GM12891 (cell line): ENCODE results near the gene ZFPM1.

Source experiments
- POLR2A ChIP-seq: IDR thresholded peaks from 2 replicates; pipeline ENCODE4 v1.6.1; 2011; ENCODE audit warnings: low read depth, low read length, control low read depth
- POLR2AphosphoS5 ChIP-seq: IDR thresholded peaks from 2 replicates; pipeline ENCODE4 v1.6.1; 2011; ENCODE audit warnings: low read depth, low read length, control low read depth
- POU2F2 ChIP-seq: IDR thresholded peaks from 2 replicates; pipeline ENCODE4 v1.6.1; 2011; ENCODE audit warnings: low read depth, mild to moderate bottlenecking, control low read depth, low read length, moderate library complexity
- SPI1 ChIP-seq: IDR thresholded peaks from 2 replicates; pipeline ENCODE4 v1.6.1; 2011; ENCODE audit warnings: low read depth, low read length, control low read depth
- TAF1 ChIP-seq: IDR thresholded peaks from 2 replicates; pipeline ENCODE4 v1.6.1; 2011; ENCODE audit warnings: low read depth, low read length, control low read depth

DNA sequence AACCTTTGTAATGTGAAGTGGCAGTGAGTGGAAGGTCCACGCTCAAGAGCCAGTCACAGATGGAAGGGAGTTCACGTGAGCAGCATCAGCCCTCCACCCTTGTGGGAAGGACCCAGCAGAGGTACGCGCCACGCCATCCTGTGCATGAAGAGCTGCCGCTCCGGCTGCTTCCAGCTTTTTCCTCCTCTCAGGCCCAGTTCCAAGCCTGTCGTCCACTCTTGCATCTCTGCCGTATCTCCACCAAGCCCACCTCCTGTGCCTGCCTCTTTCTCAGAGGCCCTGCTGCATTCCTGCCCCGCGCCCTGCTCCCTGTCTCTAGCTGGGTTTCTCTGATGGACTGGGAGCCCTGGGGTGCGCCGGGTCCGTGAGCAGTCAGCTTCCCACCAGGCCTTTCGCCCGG, 127.3 kb downstream of the ZFPM1 start:
- TF ChIP-seq POLR2A (no peak), POU2F2 (no peak), POLR2AphosphoS5 (no peak), TAF1 (no peak), SPI1 (no peak)
